Mucosa of gallbladder (tissue), 1 donor: ENCODE measurements around the gene PTPRCAP. TPM values are rescaled to one million over a fixed set of nuclear protein-coding genes. Genes with fewer than 3 reads are reported as not detected.
A peak's percentile ranks its signal among the peaks of the same experiment; 100 is the strongest.
"Not testable (repeated sequence)": the region's sequence is repeated elsewhere in the genome, so short reads cannot be mapped to it uniquely, and the experiment has no call there.

ENCODE experiments used
- DNase-seq: peaks from one replicate; pipeline ENCODE4 v3.0.0-alpha.2; 2020; ENCODE audit warnings: low spot score
- total RNA-seq: library from RNA; stranded (reverse); gene quantifications from one replicate; pipeline ENCODE4 v1.2.1, GENCODE V29; 2021
- donor health status: DM: no; HTN: no; CAD: no.

Gene PTPRCAP
- total RNA-seq, 1 donor from 2014 or later: 14.7 TPM

GRCh38 chr11:67465530-67465929, 28.0 kb upstream of the PTPRCAP start:
- not testable (repeated sequence) for DNase-seq

- DNase-seq: no peak
These were observed 27.7 kb upstream of the PTPRCAP start for GRCh38 chr11:67465189-67465510.

GRCh38 chr11:67464411-67465188, 27.1 kb upstream of the PTPRCAP start:
- peak; percentile 93 for DNase-seq

- DNase-seq: peak; percentile 80
These were observed 26.4 kb upstream of the PTPRCAP start for GRCh38 chr11:67463680-67464410.

DNA sequence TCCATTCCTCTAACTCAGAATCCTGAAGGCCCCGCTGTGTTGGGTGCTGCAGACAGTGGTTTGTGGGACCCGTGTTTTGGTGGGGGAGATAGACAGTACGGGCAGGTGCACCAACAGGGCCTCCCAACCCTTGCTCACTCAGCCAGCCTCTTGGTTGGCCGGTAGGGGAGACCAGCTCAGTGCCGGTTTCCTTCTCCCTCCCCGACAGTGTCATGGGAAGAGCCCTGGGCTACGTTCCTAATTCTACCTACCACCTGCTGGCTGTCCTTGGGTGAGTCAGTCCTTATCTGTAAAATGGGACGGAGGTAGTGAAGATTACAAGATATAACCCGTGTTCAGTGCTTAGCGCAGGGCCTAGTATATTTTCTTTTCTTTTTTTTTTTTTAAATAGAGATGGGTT, 25.7 kb upstream of the PTPRCAP start:
- no peak for DNase-seq

GRCh38 chr11:67458266-67458665, 20.8 kb upstream of the PTPRCAP start:
- DNase-seq: no peak

- DNase-seq: no peak
These were observed 20.0 kb upstream of the PTPRCAP start for GRCh38 chr11:67457453-67457852.

- DNase-seq: no peak
These were observed 18.7 kb upstream of the PTPRCAP start for GRCh38 chr11:67456068-67456705.

DNA sequence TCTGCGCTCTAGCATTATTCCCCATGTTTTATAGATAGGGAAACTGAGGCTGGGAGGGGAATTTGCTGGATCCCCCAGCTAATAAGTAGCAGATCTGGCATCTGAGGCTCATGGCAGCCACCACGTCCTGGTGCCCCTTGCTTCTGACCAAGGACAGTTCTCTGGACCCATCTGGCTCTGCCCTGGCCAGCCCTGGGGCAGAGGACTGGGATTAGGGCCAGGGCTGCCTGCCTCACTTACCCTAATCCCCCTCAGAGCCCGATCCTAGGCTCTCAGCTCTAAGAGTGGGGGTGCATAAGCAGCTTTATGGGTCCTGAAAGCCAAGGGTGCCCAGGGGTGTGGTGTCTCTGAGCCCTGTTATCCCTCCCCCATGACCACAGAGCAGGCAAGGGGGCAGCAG, 17.6 kb upstream of the PTPRCAP start, which contains the start of gene CABP4:
Gene CABP4 (plus strand): TSS at position 301 of the 400 bp plus-strand sequence. CDS start 70 bp downstream, at position 371.
- DNase-seq: no peak

GRCh38 chr11:67453816-67454732, 16.6 kb upstream of the PTPRCAP start:
- no peak for DNase-seq

GRCh38 chr11:67452141-67452952, 14.9 kb upstream of the PTPRCAP start, which contains the start of gene GPR152:
Gene GPR152 (minus strand): TSS chr11:67452729. CDS start chr11:67452724, 5 bp downstream.
- no peak for DNase-seq

DNA sequence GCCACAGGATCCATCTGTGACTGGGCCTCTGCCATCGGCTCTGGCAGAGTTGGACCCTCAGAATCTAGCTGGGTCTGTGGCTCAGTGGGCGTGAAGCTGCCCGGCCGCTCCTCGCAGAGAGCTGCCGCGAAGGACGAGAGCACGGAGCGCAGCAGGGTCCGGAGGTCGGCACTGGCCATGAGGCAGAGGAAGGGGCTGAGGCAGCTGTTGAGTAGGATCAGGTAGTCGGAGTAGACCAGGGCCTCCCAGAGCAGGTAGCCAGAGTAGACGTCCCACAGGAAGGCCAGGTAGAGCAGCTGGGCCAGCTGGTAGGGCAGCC, 14.1 kb upstream of the PTPRCAP start:
- DNase-seq: no peak

DNA sequence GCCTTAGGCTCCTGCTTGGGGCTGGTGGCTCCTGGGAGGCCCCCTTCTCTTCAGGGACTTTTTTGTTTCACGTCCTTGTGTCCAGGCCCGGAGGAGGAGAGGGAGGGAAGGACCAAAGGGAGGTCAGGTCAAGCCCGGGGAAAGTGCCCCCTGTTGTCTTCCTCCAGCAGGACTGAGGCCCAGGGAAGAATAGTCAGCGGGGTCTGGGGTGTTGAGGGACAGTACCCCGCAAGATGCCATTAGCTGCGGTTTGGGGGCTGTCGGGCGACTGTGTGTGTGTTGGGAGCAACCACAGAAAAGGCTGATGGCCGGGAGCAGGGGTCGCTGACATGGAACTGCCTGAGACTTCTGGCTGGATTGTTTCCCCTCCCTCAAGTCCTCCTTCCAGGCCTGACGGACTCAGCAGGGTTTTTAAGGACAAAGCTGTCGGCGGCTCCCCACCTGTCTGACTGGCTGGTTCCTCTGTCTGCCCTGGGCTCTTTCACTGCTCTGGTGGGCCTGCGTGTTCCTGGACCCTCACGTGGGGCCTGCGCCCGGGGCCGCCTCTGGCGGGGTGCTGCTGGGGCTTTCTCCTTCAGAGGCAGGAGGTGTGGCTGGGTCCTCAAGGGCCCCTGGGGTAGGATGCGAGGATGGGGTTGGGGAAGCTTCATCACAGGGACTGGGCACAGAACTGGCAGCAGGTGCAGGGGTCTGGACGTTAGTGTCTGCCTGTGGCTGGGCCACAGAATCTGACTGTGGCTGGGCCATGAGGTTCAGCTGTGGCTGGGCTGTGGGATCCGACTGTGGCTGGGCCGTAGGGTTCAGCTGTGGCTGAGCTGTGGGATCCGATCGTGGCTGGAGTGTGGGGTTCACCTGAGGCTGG, 13.5 kb upstream of the PTPRCAP start:
- no peak for DNase-seq

- no peak for DNase-seq
These were observed 11.8 kb upstream of the PTPRCAP start for GRCh38 chr11:67449116-67449844.

DNA sequence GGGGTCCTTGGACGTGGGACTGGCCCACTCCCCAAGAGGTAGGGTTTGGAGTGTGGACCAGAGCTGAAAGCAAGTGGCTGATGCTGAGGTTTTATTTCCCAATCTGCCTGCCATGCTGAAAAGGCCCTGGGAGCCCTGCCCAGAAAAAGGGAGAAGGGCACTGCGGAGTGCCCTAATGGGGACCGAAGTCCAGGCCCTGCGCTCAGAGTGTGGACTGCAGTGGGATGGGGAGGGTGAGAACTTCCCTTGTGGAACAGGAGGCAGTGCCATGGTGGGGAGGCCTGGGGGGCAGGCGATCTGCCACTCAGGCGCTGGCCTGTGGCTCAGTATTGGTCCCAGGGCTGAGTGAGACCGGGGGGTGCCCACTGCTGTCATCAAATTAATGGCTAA, 10.7 kb upstream of the PTPRCAP start:
- DNase-seq: no peak

DNA sequence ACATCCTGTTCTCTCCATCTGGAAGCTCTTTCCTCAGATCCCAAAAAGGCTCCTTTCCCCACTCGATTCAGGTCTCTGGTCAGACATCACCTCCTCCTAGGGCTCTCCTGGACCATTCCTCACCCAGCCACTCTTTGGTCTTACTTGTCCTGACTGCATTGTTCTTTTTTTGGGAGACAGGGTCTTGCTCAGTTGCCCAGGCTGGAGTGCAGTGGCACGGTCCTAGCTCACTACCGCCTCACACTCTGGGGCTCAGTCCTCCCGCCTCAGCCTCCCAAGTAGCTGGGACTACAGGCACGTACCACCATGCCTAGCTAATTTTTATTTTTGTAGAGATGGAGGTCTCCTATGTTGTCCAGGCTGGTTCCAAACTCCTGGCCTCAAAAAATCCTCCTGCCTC, 8.0 kb upstream of the PTPRCAP start:
- DNase-seq: no peak

- no peak for DNase-seq
These were observed 5.3 kb upstream of the PTPRCAP start for GRCh38 chr11:67442504-67443404.

DNA sequence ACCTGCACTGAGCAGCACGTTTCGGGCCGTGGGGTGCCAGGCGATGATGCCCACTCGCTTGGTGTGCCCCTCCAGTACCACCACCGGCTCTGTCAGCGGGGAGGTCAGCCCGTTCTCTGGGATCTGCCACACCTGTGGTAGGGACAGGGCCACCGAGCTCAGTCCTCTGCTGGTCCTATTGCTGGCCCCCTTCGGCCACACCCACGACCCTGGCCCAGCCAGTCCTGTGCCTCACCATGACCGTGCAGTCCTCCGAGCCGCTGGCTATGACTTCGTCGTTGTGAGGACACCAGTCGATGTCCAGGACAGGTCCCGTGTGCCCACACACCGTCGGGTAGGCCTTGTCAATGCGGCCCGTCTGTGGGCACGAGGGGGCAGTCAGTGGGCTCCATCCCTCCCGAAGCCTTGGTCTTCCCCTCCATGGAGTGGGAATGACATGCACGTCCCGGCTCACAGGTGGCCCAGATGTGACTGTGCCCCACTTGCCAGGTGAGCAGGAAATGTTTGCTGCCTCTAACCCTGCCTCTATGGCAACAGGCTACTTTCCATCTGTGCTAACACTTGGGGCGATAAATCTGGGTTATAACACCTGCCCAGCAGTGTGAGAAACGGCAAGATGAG, 4.4 kb upstream of the PTPRCAP start:
- DNase-seq: no peak
